LoVo (cell line): ENCODE results near the gene ALOX5.
"Not testable (repeated sequence)": the region's sequence is repeated elsewhere in the genome, so short reads cannot be mapped to it uniquely, and the experiment has no call there.

ENCODE experiments used
- DNase-seq: peaks from one replicate; pipeline ENCODE4 v3.0.0-alpha.2; 2016; ENCODE audit warnings: low spot score

The ALOX5 gene

DNA sequence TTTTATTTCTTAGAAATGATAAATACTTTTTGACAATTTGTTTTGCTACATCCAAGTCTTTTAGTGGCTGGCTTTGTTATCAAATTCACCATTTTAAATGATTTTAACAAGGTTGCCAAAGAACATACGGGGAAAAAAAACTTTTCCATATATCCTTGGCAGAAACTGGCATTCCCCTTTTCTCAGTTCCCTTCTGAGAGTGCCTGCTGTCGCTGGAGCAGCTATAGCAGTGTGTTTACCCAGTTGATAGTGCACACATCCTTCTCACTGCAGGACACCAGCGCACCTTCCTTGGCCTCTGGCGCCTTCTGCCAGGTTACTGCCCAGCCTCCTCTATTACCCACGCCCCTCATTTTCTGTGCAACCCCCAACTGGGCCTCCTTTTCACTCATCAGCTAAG, 94.1 kb downstream of the ALOX5 start:
- no peak for DNase-seq

DNA sequence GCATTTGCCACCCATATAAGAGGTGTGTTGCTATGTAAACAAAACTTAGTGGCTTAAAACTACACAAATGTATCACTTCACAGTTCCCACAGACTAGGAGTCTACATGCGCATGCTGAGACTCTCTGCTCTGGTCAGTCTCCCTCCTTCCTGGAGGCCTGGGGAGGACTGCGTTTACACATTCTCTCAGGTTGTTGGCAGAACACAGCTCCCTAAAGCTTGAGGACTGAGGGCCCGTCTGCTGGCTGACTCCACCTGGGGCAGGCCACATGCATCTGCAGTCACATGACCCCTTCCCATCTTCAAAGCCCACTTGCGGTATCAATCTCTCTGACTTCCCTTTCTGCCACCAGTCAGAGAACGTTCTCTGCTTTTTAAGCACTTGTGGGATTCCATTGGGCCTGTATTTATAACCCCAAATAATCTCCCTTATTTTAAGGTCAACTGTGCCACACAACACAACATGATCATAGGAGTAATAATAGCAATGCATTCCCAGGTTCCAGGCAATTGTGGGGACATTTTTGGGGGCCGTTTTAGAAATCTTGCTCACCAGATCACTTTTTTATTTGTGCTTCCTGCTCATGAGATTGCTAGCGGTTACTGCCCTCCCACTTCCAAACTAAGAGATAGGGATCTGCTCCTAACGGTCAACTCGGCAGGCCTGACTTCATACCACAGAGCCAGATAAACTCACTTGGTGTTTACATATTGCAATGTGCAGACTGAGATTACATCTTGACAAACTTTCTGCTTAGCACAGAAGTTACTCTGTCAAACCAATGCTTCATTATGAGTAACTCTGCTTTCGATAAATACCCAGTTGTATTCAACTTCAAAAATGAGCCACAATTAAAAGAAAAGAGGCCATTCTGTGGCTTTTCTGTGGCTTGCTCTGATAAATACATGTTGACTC, 96.3 kb downstream of the ALOX5 start:
- DNase-seq, result no peak

DNA sequence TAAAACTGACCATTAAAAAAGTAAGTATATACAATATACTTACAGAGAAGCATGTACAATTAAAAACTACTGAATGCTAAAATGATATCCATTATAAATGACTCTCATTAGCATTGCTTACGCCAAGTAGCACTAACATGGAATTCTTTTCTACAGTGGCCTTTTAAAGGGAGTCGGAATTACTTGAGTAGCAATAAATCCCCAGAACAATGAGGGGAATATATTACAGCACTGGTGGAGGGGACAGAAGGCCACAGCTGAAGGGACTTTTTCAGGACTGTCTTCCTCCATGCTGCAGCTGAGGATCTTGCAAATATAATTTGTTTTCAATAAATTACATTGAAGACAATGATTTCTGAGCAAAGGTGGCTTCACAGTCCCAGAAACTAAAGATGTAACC, 97.0 kb downstream of the ALOX5 start:
- no peak for DNase-seq

DNA sequence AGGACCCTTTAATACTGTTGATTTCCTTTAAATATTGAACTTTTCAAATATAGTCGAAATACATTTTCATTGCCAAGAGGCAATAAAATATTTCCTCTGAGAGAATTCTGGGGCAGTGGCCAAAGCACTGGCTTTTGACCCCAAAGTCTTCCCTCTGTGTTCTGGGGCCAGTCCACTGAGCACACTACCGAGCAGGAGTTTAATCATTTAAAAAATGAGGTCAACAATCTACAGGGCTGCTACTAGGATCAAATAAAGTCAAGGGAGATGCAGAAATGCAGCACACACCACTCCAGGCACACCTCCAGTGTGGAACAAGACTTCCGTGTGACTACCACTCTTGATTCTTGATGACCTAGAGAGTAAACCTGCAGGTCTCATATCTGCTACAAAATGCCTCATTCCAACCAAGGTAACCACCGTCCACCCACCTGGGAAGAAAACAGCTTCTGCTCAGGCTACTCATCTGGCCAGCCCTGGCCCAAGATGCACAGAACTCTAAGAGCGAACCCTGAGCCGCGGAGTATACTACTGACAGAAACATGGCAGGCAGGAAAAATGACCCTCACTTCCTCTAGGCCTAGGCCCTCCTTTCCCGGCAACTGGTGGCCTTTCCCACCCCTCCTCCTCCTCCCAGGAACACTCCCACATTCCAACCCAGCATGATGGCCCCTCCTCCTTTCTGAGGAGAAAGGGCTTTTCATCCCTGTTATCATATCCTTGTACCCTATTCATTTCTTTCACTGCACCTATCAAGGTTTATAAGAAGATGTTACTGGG, 97.7 kb downstream of the ALOX5 start:
- DNase-seq, result no peak

DNA sequence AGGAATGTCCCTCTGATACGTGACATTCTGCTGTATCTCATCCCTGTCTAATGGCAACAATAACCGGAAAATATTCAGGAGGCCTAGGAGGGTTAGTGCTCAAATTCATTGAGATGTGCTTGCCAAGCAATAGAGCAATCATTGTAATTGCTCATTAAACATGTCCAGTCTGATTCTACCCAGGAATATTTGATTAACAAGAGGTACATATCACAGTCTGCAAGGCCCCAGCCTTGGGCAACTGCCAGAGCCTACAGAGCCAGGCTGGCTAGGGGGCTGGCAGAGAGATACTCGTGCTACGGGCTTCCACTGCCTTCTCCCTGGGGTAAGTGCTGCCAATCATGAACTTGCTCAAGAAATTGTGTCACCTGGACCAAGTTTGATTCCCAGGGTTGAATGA, 99.1 kb downstream of the ALOX5 start:
- no peak for DNase-seq

DNA sequence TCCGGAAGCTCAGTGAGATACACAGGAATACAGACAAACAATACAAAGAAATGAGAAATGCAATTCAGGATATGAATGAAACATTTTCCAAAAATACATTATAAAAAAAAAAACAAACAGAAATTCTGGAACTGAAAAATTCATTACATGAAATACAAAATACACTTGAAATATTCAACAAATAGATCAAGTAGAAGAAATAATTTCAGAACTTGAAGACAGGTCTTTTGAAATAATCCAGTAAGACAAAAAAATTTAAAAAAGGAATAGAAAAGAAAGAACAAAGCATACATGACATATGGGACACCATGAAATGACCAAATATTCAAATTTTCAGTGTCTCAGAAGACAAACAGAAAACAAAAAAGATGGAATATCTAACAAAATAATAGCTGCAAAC, 102.5 kb downstream of the ALOX5 start:
- DNase-seq, result no peak

DNA sequence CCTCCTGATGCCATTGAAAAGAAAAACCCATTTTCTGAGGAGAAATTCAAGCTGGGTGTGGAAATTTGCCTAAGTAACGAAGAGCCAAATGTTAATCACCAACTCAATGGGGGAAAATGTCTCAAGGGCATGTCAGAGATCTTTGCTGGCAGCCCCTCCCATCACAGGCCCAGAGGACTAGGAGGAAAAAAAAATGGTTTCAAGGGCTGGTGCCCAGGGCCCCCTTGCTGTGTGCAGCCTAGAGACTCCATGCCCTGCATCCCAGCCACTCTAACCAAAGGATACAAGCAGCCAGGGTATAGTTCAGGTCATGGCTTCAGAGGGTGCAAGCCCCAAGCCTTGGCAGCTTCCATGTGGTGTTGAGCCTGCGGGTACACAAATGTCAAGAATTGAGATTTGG, 106.3 kb downstream of the ALOX5 start:
- DNase-seq, result no peak

DNA sequence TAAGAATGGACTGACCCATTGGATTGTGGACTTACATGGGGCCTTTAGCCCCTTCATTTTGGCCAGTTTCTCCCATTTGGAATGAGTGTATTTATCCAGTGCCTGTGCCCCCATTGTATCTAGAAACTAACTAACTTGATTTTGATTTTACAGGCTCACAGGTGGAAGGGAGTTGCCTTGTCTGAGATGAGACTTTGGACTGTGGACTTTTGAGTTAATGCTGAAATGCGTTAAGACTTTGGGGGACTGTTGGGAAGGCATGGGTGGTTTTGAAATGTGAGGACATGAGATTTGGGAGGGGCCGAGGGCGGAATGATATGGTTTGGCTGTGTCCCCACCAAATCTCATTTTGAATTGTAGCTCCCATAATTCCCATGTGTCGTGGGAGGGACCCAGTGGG, 107.1 kb downstream of the ALOX5 start:
- not testable (repeated sequence) for DNase-seq

DNA sequence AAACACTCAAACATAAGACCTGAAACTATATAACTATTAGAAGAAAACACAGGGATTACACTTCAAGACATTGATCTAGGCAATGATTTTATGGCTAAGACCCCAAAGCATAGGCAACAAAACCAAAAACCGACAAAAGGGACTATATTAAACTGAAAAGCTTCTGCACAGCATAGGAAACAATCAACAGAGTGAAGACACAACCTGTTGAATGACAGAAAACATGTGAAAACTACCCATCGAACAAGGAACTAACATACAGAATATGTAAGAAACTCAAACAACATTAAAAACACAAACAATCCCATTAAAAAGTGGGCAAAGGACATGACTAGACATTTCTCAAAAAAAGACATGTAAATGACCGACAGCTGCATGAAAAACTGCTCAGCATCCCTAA, 109.0 kb downstream of the ALOX5 start:
- no peak for DNase-seq

DNA sequence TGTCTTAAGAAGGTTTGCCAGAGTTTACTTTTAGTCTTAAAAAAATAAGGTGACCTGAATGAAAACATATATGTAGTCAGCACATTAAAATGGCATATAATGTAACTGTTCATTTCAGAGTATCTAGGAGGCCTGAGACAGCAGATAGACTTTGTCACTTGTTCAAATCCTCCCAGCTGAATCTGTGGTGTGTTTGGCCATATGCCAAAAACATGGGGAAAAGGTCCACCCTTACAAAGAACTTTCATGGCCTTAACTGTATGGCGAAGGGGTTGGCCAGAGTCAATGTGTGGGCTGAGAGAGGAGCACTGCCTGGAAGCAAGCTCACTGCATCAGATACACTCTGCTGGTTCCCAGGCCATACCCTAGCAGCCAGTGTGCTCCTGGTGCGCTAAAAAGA, 113.7 kb downstream of the ALOX5 start:
- no peak for DNase-seq

DNA sequence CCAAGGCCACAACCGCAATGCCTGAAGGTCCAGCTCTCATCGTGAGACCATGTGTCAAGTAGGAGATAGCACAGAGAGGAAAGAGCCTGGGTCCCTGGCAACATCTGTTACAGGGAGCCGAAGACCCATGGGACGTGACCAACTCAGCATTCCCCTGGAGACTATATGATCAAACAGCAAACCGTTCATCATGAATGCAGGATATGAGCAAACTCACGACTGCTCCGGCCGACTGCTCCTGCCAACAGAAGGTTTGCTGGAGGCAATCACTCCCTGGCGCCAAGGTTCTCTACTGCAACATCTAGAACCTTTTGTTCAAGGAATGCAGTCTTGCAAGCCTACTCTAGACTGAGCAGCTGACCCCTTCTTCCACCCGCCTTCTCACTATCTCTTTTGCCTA, 114.3 kb downstream of the ALOX5 start:
- DNase-seq, result no peak

DNA sequence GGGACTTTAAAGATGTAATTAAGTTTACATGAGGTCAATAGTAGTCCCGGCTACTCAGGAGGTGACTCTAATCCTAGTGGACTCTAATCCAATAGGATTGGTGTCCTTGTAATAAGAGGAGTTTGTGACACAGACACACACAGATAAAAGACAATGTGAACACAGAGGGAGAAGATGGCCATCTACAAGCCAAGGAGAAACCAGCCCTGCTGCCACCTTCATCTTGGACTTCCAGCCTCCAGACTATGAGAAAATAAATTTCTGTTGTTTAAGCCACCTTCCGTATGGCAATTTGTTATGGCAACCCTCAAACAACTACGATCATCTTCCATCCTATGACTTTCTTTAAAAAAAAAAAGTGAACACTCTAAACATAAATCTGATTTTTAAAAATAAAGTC, 116.3 kb downstream of the ALOX5 start:
- DNase-seq, result no peak

DNA sequence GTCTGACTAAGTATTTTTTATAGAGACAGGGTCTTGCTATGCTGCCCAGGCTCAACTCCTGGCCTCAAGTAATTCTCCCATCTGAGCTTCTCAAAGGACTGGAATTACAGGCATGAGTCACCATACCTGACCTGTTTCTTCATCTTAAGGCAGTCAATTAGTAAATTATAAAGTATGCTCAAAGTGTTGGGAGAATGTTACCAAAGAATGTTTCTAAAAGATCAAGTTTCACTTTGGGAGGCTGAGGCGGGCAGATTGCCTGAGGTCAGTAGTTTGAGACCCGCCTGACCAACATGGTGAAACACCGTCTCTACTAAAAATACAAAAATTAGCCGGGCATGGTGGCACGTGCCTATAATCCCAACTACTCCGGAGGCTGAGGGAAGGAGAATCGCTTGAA, 117.0 kb downstream of the ALOX5 start:
- DNase-seq, result no peak
